ENCODE data around the gene KIFAP3. TPM values are rescaled to one million over a fixed set of nuclear protein-coding genes. Genes with fewer than 3 reads are reported as not detected.

The KIFAP3 gene
- total and polyA plus RNA-seq, 9 donors: 28.8 to 41.2 (median 34.5) TPM

- Histone ChIP-seq H3K4me3 (ENCODE audit: low read length) (no peak overlapping the region), H3K4me1 (ENCODE audit: control insufficient read depth, insufficient read depth, low read length) (no peaks in the 10 kb centered on the region)
- DNase-seq: peak; percentile 42
These were observed 125.4 kb downstream of the KIFAP3 start for GRCh38 chr1:169949139-169949538.

DNA sequence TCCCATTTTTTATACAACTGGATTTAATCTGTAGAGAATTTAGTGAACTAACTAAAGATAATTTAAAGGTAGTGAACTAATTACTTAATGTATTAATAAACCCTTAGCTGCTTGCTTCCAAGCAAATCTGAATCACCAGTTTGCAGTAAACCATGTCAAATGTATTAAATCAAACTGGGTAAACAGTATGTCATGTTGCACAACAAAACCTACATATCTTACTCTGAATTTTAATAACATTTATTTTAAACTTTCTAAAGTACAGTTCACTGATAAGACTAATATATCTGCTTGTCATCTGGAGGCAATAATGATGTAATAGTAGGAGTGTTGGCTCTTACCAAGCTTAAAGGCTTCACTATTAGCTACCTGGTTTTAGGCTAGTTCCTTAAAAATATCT lies 128.3 kb downstream of the KIFAP3 start:
- DNase-seq: no peak
- H3K27ac ChIP-seq (ENCODE audit: low read length): no peak overlapping the region
- no peak overlapping the region for H3K4me3 ChIP-seq (ENCODE audit: low read length)
- H3K27me3 ChIP-seq (ENCODE audit: control insufficient read depth, insufficient read depth, low read length): no peaks in the 10 kb centered on the region
- no peaks in the 10 kb centered on the region for H3K9me3 ChIP-seq (replicated peaks; ENCODE audit: control insufficient read depth, low read depth, low read length)
- H3K4me1 ChIP-seq (ENCODE audit: control insufficient read depth, insufficient read depth, low read length): no peaks in the 10 kb centered on the region
- peaks cover 2% of the 10 kb centered on the region for H3K36me3 ChIP-seq (ENCODE audit: control insufficient read depth, insufficient read depth, low read length)

More at GRCh38 chr1:169949139-169949538, 125.4 kb downstream of the KIFAP3 start:
- no peak overlapping the region for H3K27ac ChIP-seq (ENCODE audit: low read length)
- H3K27me3 ChIP-seq (ENCODE audit: control insufficient read depth, insufficient read depth, low read length): no peaks in the 10 kb centered on the region
- no peaks in the 10 kb centered on the region for H3K9me3 ChIP-seq (replicated peaks; ENCODE audit: control insufficient read depth, low read depth, low read length)
- H3K36me3 ChIP-seq (ENCODE audit: control insufficient read depth, insufficient read depth, low read length): peaks cover 3% of the 10 kb centered on the region

DNA sequence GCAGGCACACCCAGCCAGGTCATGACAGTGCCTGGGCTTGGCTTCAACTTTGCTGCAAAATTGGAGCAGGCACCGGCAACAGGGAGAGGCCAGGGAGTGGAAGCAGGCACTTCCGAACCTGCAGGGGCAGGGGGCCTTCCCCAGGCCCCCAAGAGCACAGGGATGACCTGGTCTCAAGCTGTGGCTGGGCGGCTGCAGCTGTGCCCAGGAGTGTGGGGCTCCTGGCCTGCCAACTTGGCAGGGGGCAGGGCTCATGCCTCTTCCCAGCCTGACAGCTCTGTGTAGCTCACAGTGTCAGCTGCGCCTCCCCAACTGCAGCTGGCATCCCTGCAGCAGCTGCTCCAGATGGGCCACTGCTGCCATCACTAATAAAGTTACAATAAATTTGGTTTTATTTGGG lies 129.3 kb downstream of the KIFAP3 start:
- DNase-seq: peak; percentile 38
- no peaks in the 10 kb centered on the region for H3K4me1 ChIP-seq (ENCODE audit: control insufficient read depth, insufficient read depth, low read length)
- WGBS (ENCODE audit: insufficient coverage): 75% methylated on average over 3 of the region's 4 CpGs
- no peaks in the 10 kb centered on the region for H3K27me3 ChIP-seq (ENCODE audit: control insufficient read depth, insufficient read depth, low read length)
- no peak overlapping the region for H3K4me3 ChIP-seq (ENCODE audit: low read length)
- H3K9me3 ChIP-seq (replicated peaks; ENCODE audit: control insufficient read depth, low read depth, low read length): no peaks in the 10 kb centered on the region
- H3K36me3 ChIP-seq (ENCODE audit: control insufficient read depth, insufficient read depth, low read length): peaks cover 2% of the 10 kb centered on the region
- H3K27ac ChIP-seq (ENCODE audit: low read length): no peak overlapping the region

GRCh38 chr1:169944621-169945020 lies 129.9 kb downstream of the KIFAP3 start:
- Histone ChIP-seq H3K4me3 (ENCODE audit: low read length) (no peak overlapping the region), H3K27me3 (ENCODE audit: control insufficient read depth, insufficient read depth, low read length) (no peaks in the 10 kb centered on the region), H3K27ac (ENCODE audit: low read length) (no peak overlapping the region), H3K4me1 (ENCODE audit: control insufficient read depth, insufficient read depth, low read length) (no peaks in the 10 kb centered on the region), H3K36me3 (ENCODE audit: control insufficient read depth, insufficient read depth, low read length) (peaks cover 2% of the 10 kb centered on the region), H3K9me3 (replicated peaks; ENCODE audit: control insufficient read depth, low read depth, low read length) (no peaks in the 10 kb centered on the region)
- WGBS (ENCODE audit: insufficient coverage): 90% methylated on average over 2 of the region's 3 CpGs
- no peak for DNase-seq

- no peak for DNase-seq
- WGBS (ENCODE audit: insufficient coverage): 97% methylated on average over 14 of the region's 17 CpGs
- no peaks in the 10 kb centered on the region for H3K4me1 ChIP-seq (ENCODE audit: control insufficient read depth, insufficient read depth, low read length)
- peaks cover 2% of the 10 kb centered on the region for H3K36me3 ChIP-seq (ENCODE audit: control insufficient read depth, insufficient read depth, low read length)
- no peaks in the 10 kb centered on the region for H3K27me3 ChIP-seq (ENCODE audit: control insufficient read depth, insufficient read depth, low read length)
- H3K9me3 ChIP-seq (replicated peaks; ENCODE audit: control insufficient read depth, low read depth, low read length): no peaks in the 10 kb centered on the region
- H3K4me3 ChIP-seq (ENCODE audit: low read length): no peak overlapping the region
- no peak overlapping the region for H3K27ac ChIP-seq (ENCODE audit: low read length)
These were observed 130.4 kb downstream of the KIFAP3 start for GRCh38 chr1:169943963-169944526.

DNA sequence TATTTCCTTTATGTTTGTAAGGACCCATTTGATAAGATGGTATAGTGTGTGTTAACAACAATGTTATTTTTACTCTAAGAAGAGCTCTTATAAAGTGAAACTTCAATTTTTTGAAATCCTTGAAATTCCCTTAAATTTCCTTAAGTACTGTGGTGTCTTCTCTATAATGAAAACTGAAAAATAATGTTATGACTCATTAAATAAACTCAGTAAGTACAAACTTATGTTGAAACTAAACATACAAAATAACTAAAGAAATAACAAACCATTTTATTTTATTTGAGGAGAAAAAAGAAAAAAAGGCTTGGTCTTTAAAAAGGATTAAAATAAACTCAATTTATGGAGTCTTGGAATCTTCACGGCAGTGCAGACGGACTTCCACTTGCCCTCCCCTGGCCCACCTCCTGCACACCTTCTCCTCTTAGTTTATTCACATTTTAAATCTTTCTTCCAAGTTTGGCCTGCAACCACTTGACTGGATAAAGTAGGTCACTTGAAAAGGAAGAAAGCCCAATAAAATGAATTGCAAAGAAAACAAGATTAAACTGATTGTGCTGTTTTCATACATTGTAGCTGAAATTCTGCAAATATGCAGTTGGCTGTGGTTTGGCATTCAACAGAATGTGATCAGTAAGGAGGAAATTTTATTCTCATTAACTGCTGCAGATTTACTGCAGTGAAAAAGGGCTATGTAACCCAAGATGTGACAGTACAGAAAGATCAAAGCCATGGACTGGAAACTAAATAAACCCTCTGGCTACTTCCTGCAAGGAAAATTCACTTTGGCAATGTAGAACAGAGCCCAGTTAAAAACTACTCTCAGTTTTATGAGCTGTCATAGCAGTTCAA lies 132.3 kb downstream of the KIFAP3 start:
- Histone ChIP-seq H3K4me1 (ENCODE audit: control insufficient read depth, insufficient read depth, low read length) (no peaks in the 10 kb centered on the region), H3K36me3 (ENCODE audit: control insufficient read depth, insufficient read depth, low read length) (peaks cover 2% of the 10 kb centered on the region), H3K4me3 (ENCODE audit: low read length) (no peak overlapping the region), H3K27ac (ENCODE audit: low read length) (no peak overlapping the region), H3K27me3 (ENCODE audit: control insufficient read depth, insufficient read depth, low read length) (no peaks in the 10 kb centered on the region), H3K9me3 (replicated peaks; ENCODE audit: control insufficient read depth, low read depth, low read length) (no peaks in the 10 kb centered on the region)
- peak; percentile 89 for DNase-seq
- no CpG with 5 or more reads among the region's 2 CpGs for WGBS (ENCODE audit: insufficient coverage)

- peak; percentile 28 for DNase-seq
- Histone ChIP-seq H3K4me1 (ENCODE audit: control insufficient read depth, insufficient read depth, low read length) (no peaks in the 10 kb centered on the region), H3K36me3 (ENCODE audit: control insufficient read depth, insufficient read depth, low read length) (no peaks in the 10 kb centered on the region), H3K27ac (ENCODE audit: low read length) (no peak overlapping the region), H3K9me3 (replicated peaks; ENCODE audit: control insufficient read depth, low read depth, low read length) (no peaks in the 10 kb centered on the region), H3K4me3 (ENCODE audit: low read length) (no peak overlapping the region), H3K27me3 (ENCODE audit: control insufficient read depth, insufficient read depth, low read length) (no peaks in the 10 kb centered on the region)
- no CpG with 5 or more reads among the region's 7 CpGs for WGBS (ENCODE audit: insufficient coverage)
These were observed 140.3 kb downstream of the KIFAP3 start for GRCh38 chr1:169933984-169934725.

GRCh38 chr1:169931795-169932231 lies 142.7 kb downstream of the KIFAP3 start:
- Histone ChIP-seq H3K27ac (ENCODE audit: low read length) (no peak overlapping the region), H3K4me1 (ENCODE audit: control insufficient read depth, insufficient read depth, low read length) (no peaks in the 10 kb centered on the region), H3K36me3 (ENCODE audit: control insufficient read depth, insufficient read depth, low read length) (no peaks in the 10 kb centered on the region), H3K4me3 (ENCODE audit: low read length) (no peak overlapping the region), H3K9me3 (replicated peaks; ENCODE audit: control insufficient read depth, low read depth, low read length) (no peaks in the 10 kb centered on the region), H3K27me3 (ENCODE audit: control insufficient read depth, insufficient read depth, low read length) (no peaks in the 10 kb centered on the region)
- WGBS (ENCODE audit: insufficient coverage): no CpG with 5 or more reads among the region's 1 CpG
- peak; percentile 96 for DNase-seq

DNA sequence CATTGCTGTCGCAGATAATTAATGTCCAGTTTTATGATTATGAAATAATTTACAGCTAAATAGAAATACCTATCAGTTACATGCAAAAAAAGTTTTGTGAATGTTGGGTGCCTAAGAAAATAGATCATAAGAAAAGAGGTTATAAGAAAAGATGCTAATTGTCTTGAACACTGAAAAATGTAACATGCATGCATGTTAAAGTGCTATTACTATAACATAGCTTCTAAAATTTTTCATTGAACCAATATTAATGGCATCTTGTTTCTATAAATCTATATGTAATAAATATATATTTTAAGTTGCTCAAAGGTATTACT lies 145.3 kb downstream of the KIFAP3 start:
- Histone ChIP-seq H3K36me3 (ENCODE audit: control insufficient read depth, insufficient read depth, low read length) (no peaks in the 10 kb centered on the region), H3K4me1 (ENCODE audit: control insufficient read depth, insufficient read depth, low read length) (no peaks in the 10 kb centered on the region), H3K4me3 (ENCODE audit: low read length) (no peak overlapping the region), H3K27ac (ENCODE audit: low read length) (no peak overlapping the region), H3K27me3 (ENCODE audit: control insufficient read depth, insufficient read depth, low read length) (no peaks in the 10 kb centered on the region), H3K9me3 (replicated peaks; ENCODE audit: control insufficient read depth, low read depth, low read length) (no peaks in the 10 kb centered on the region)
- DNase-seq: no peak
- no CpG with 5 or more reads among the region's 1 CpG for WGBS (ENCODE audit: insufficient coverage)

- Histone ChIP-seq H3K27ac (ENCODE audit: low read length) (no peak overlapping the region), H3K9me3 (replicated peaks; ENCODE audit: control insufficient read depth, low read depth, low read length) (no peaks in the 10 kb centered on the region), H3K4me1 (ENCODE audit: control insufficient read depth, insufficient read depth, low read length) (no peaks in the 10 kb centered on the region), H3K27me3 (ENCODE audit: control insufficient read depth, insufficient read depth, low read length) (no peaks in the 10 kb centered on the region), H3K4me3 (ENCODE audit: low read length) (no peak overlapping the region), H3K36me3 (ENCODE audit: control insufficient read depth, insufficient read depth, low read length) (no peaks in the 10 kb centered on the region)
- WGBS (ENCODE audit: insufficient coverage): no CpG with 5 or more reads among the region's 6 CpGs
- peak; percentile 78 for DNase-seq
These were observed 145.9 kb downstream of the KIFAP3 start for GRCh38 chr1:169928438-169929209.

All from muscle of leg (tissue), 11 donors.